ENCODE data around the gene RREB1. TPM values are rescaled to one million over a fixed set of nuclear protein-coding genes. Genes with fewer than 3 reads are reported as not detected.

RREB1 gene
- total and polyA plus RNA-seq, 12 donors: 8.0 to 79.5 (median 48.7) TPM

- DNase-seq: peak in 1 of 7 donors; percentile 19
- intact Hi-C loops (cut with DNase I): no loop called here
- H3K27ac ChIP-seq: peak overlapping the region; percentile 75 to 92 (median 82)
These were observed 152.7 kb downstream of the RREB1 start for GRCh38 chr6:7260291-7261031.

DNA sequence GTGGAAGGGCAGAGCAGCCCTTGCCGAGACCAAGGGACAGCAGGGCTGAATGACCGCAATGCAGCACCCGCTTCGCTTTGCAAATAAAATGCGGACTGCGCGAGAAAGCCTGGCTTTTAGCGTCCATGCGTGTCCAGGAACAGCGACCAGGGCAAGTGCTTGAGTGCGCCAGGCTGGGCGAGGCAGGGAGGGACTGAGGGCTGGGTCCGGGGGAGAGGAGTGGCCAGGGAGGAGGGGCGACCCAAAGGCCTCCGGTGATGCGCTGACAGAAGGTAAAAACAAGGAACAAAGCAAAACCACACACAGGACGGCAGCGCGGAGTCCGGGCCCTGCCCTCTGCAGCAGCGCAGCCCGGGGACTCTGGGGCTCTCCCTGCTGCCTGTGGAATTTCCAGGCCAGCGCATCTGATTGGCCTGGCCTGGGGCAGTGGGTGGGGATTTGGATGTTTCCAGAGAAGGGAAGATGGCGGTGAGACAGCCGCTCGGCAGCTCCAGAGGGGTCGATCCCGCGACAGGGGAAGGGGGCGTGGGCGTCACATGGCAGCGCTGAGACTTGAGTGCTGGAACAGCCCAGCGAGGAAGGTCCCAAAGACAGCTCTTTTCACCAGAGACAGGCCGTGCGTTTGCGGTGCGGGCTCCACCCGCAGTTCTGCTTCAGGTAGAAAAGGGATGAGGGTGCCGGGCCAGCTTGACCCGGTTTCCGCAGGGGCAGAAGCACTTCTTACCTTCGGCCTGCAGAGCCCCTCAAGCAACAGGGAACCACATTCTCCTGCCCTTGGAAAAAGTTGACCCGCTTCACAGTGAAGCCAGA lies 153.5 kb downstream of the RREB1 start:
- Histone ChIP-seq H3K36me3 (replicated peaks in 1 of 2) (no peaks in the 10 kb centered on the region), H3K4me1 (replicated peaks in 1 of 2) (peaks cover 12 to 15% of the 10 kb centered on the region in 2 donors), H3K4me3 (peak overlapping the region; percentile 49 to 84 (median 64)), H3K27me3 (no peaks in the 10 kb centered on the region), H3K27ac (peak overlapping the region; percentile 75 to 92 (median 82)), H3K9me3 (replicated peaks in 1 of 3) (peaks cover 0 to under 1% (median 0%) of the 10 kb centered on the region in 3 donors)
- intact Hi-C loops (cut with DNase I): no loop called here
- TF ChIP-seq CTCF (IDR thresholded peaks at IDR 0.05): no peak
- peak; percentile 72 to 97 for TF ChIP-seq POLR2A (IDR thresholded peaks at IDR 0.05)
- DNase-seq: peak; percentile 89 to 95 (median 93)
- 1 to 2% (median 2%) methylated on average over 26 to 43 of the region's 43 CpGs for WGBS, 4 donors

More at GRCh38 chr6:7260291-7261031, 152.7 kb downstream of the RREB1 start:
- Histone ChIP-seq H3K27me3 (no peaks in the 10 kb centered on the region), H3K36me3 (replicated peaks in 1 of 2) (no peaks in the 10 kb centered on the region), H3K9me3 (replicated peaks in 1 of 3) (peaks cover 0 to 8% (median 0%) of the 10 kb centered on the region in 3 donors), H3K4me3 (peak overlapping the region in 1 of 4 donors; percentile 71), H3K4me1 (replicated peaks in 1 of 2) (peaks cover 12 to 15% of the 10 kb centered on the region in 2 donors)
- TF ChIP-seq CTCF (IDR thresholded peaks at IDR 0.05) (no peak), POLR2A (IDR thresholded peaks at IDR 0.05) (no peak)
- 52 to 63% (median 60%) methylated on average over 11 to 13 of the region's 13 CpGs for WGBS, 4 donors

DNA sequence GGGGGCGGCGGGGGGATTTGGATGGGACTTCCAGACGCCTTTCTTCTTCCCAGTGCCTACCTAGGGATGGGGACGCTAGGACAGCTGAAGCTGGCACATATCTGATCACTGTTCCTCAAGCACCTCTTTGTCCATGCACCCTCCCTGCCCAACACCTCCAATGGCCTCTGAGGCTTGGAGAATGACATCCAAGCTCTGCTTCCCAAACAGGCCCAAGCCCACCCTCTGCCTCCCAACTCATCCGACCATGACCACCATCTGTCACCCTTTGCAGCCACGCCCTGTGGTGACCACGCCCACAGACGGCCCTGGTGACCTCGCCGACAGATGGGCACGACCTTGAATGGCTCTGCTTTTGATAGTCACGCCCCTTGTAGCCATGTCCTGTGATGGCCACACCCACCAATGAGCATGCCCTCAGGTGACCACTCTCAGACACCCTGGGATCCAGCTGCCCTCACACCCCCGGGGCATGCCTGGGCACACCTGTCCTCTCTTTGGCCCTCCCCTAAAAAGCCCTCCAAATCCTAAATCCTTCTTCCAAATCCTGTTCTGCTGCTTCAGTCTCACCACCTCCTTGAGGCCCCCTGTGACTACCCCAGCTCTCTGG lies 154.2 kb downstream of the RREB1 start:
- no peaks in the 10 kb centered on the region for H3K36me3 ChIP-seq (replicated peaks in 1 of 2)
- H3K4me3 ChIP-seq: peak overlapping the region in 2 of 4 donors; percentile 49 to 71
- TF ChIP-seq CTCF (IDR thresholded peaks at IDR 0.05) (no peak), POLR2A (IDR thresholded peaks at IDR 0.05) (no peak)
- peak; percentile 63 to 85 (median 73) for DNase-seq
- peak overlapping the region; percentile 75 to 92 (median 82) for H3K27ac ChIP-seq
- no peaks in the 10 kb centered on the region for H3K27me3 ChIP-seq
- H3K9me3 ChIP-seq (replicated peaks in 1 of 3): no peaks in the 10 kb centered on the region
- intact Hi-C loops (cut with DNase I): no loop called here
- whole genome bisulfite sequencing, 4 donors: 34 to 59% (median 40%) methylated on average over 3 to 13 of the region's 13 CpGs
- peaks cover 12 to 15% of the 10 kb centered on the region in 2 donors for H3K4me1 ChIP-seq (replicated peaks in 1 of 2)

All from adrenal gland (tissue), 12 donors.